Measurements from ENCODE around the gene GREB1L. TPM values are rescaled to one million over a fixed set of nuclear protein-coding genes. Genes with fewer than 3 reads are reported as not detected.
"Not testable (repeated sequence)": the region's sequence is repeated elsewhere in the genome, so short reads cannot be mapped to it uniquely, and the experiment has no call there.

GREB1L gene
- total and polyA plus RNA-seq, 10 of the 15 experiments (the other 5 are each of a cell fraction or from before 2014, with no cell fraction given), result under 0.01 to 0.11 (median 0.03) TPM; not detected in 1

- Histone ChIP-seq H3K79me2 (ENCODE audit: control insufficient read depth, insufficient read depth, low read length) (no peaks in the 10 kb centered on the region), H3K9ac (ENCODE audit: control insufficient read depth, insufficient read depth, low read length) (no peak overlapping the region), H3K9me3 (replicated peaks; ENCODE audit: control insufficient read depth, insufficient read depth, low read length) (no peaks in the 10 kb centered on the region), H4K20me1 (ENCODE audit: control insufficient read depth, insufficient read depth) (no peaks in the 10 kb centered on the region), H2AFZ (ENCODE audit: control insufficient read depth, low read depth, low read length) (no peak overlapping the region), H3K4me1 (ENCODE audit: control insufficient read depth, insufficient read depth, low read length) (no peaks in the 10 kb centered on the region), H3K36me3 (ENCODE audit: control insufficient read depth in 2 of 2, insufficient read depth in 2 of 2, low read length in 1 of 2) (no peaks in the 10 kb centered on the region), H3K4me3 (no peak overlapping the region), H3K27me3 (replicated peaks in 1 of 2; ENCODE audit: control insufficient read depth in 2 of 2, insufficient read depth in 2 of 2, low read length in 1 of 2) (no peaks in the 10 kb centered on the region), H3K4me2 (ENCODE audit: control insufficient read depth, insufficient read depth) (no peak overlapping the region), H3K27ac (ENCODE audit: control insufficient read depth, insufficient read depth) (no peak overlapping the region)
- RAD21 ChIA-PET (ENCODE audit: unreplicated experiment), result no interaction called here
- intact Hi-C loops (cut with micrococcal nuclease; ENCODE audit: unreplicated experiment), result no loop called here
- no peak for TF ChIP-seq MTA2 (IDR thresholded peaks at IDR 0.05; ENCODE audit: low read depth)
- no peak for TF ChIP-seq HDAC6 (IDR thresholded peaks at IDR 0.05; ENCODE audit: unreplicated experiment)
- TF ChIP-seq SREBF1 (IDR thresholded peaks at IDR 0.05; ENCODE audit: low read length), result no peak
- no peak for TF ChIP-seq PAX5 (IDR thresholded peaks at IDR 0.05; ENCODE audit: borderline replicate concordance, low read depth, low read length)
- TF ChIP-seq CBFB (IDR thresholded peaks at IDR 0.05; ENCODE audit: low read depth), result no peak
- TF ChIP-seq RUNX3 (IDR thresholded peaks at IDR 0.05; ENCODE audit: low read length), result no peak
- no peak for TF ChIP-seq POU2F2 (IDR thresholded peaks at IDR 0.05; ENCODE audit: borderline replicate concordance, low read depth, low read length)
- no peak for TF ChIP-seq BHLHE40 (IDR thresholded peaks at IDR 0.05; ENCODE audit: borderline replicate concordance in 1 of 2, low read depth in 2 of 2, low read length in 1 of 2)
- TF ChIP-seq E4F1 (IDR thresholded peaks at IDR 0.05; ENCODE audit: borderline replicate concordance, partially characterized antibody), result no peak
- TF ChIP-seq E2F4 (IDR thresholded peaks at IDR 0.05; ENCODE audit: low read depth, low read length), result no peak
- TF ChIP-seq CEBPB (IDR thresholded peaks at IDR 0.05; ENCODE audit: borderline replicate concordance in 1 of 2, low read depth in 2 of 2, low read length in 2 of 2), result no peak
- TF ChIP-seq GATAD2B (conservative IDR thresholded peaks at IDR 0.05; ENCODE audit: low read depth), result no peak
- DNase-seq (ENCODE audit: low read depth, low spot score), result no peak
- no peak for ATAC-seq
- SMC1A ChIA-PET (ENCODE audit: uncharacterized antibody, unreplicated experiment), result no interaction called here
- no peak for FAIRE-seq
- BruUV-seq (replicated peaks), result no TSS peak
- in situ Hi-C loops (cut with MboI), result no loop called here
- WGBS (ENCODE audit: insufficient coverage, insufficient replicate concordance, low lambda C conversion rate, missing lambda C conversion rate), result 22% methylated on average over 4 of the region's 4 CpGs
- CTCF ChIA-PET, result no interaction called here
- POLR2A ChIA-PET, result no interaction called here
These were observed 35.5 kb downstream of the GREB1L start for GRCh38 chr18:21277578-21277977.

- H3K27me3 ChIP-seq (replicated peaks in 1 of 2; ENCODE audit: control insufficient read depth in 2 of 2, insufficient read depth in 2 of 2, low read length in 1 of 2); H3K4me2 ChIP-seq (ENCODE audit: control insufficient read depth, insufficient read depth); in situ Hi-C loops (cut with MboI); H3K9ac ChIP-seq (ENCODE audit: control insufficient read depth, insufficient read depth, low read length); intact Hi-C loops (cut with micrococcal nuclease; ENCODE audit: unreplicated experiment); SMC1A ChIA-PET (ENCODE audit: uncharacterized antibody, unreplicated experiment); BruUV-seq (replicated peaks); H3K27ac ChIP-seq (ENCODE audit: control insufficient read depth, insufficient read depth); ATAC-seq; H3K4me3 ChIP-seq; POLR2A ChIA-PET; H3K79me2 ChIP-seq (ENCODE audit: control insufficient read depth, insufficient read depth, low read length); H2AFZ ChIP-seq (ENCODE audit: control insufficient read depth, low read depth, low read length); CTCF ChIA-PET; RAD21 ChIA-PET (ENCODE audit: unreplicated experiment); DNase-seq (ENCODE audit: low read depth, low spot score); H3K36me3 ChIP-seq (ENCODE audit: control insufficient read depth in 2 of 2, insufficient read depth in 2 of 2, low read length in 1 of 2); H3K9me3 ChIP-seq (replicated peaks; ENCODE audit: control insufficient read depth, insufficient read depth, low read length); H4K20me1 ChIP-seq (ENCODE audit: control insufficient read depth, insufficient read depth); H3K4me1 ChIP-seq (ENCODE audit: control insufficient read depth, insufficient read depth, low read length); FAIRE-seq: not testable (repeated sequence)
- 75% methylated on average over 6 of the region's 6 CpGs for WGBS (ENCODE audit: insufficient coverage, insufficient replicate concordance, low lambda C conversion rate, missing lambda C conversion rate)
These were observed 36.2 kb downstream of the GREB1L start for GRCh38 chr18:21278218-21278617.

All from GM12878 (cell line).